ENCODE measurements around the gene SLC44A3. TPM values are rescaled to one million over a fixed set of nuclear protein-coding genes. Genes with fewer than 3 reads are reported as not detected.

The SLC44A3 gene
- polyA plus RNA-seq, 1 of the 3 experiments (the other 2 are of a cell fraction), result 2.6 TPM

GRCh38 chr1:94875794-94876193 is 55.6 kb downstream of the SLC44A3 start:
- Histone ChIP-seq H3K4me3 (ENCODE audit: low read depth in 2 of 2, low read length in 1 of 2) (no peak overlapping the region), H3K9me2 (no peaks in the 10 kb centered on the region), H3K79me2 (ENCODE audit: insufficient read depth) (no peaks in the 10 kb centered on the region), H3F3A (replicated peaks; ENCODE audit: insufficient read depth) (no peaks in the 10 kb centered on the region), H3K4me2 (peak overlapping the region; percentile 16; the same call in 1 of the 2 replicates), H3K9me3 (no peaks in the 10 kb centered on the region), H3K4me1 (ENCODE audit: control insufficient read depth in 1 of 2, insufficient read depth in 2 of 2, low read depth in 1 of 2, low read length in 1 of 2) (peaks cover 9 to 18% of the 10 kb centered on the region in 2 experiments; a peak in 2 of 4 replicates), H2AFZ (ENCODE audit: low read depth) (no peak overlapping the region), H3K36me3 (replicated peaks in 1 of 2; ENCODE audit: control insufficient read depth in 1 of 2, insufficient read depth in 2 of 2, low read length in 1 of 2) (no peaks in the 10 kb centered on the region), H3K27me3 (ENCODE audit: insufficient read depth) (no peaks in the 10 kb centered on the region), H3K27ac (ENCODE audit: low read depth in 2 of 2, low read length in 1 of 2) (no peak overlapping the region), H4K20me1 (ENCODE audit: insufficient read depth) (no peaks in the 10 kb centered on the region), H3K9ac (no peak overlapping the region)
- ChIA-PET POLR2A (no interaction called here), CTCF (interaction anchor here (0.6 to 2.9 kb wide), 4 partner anchors 21 to 168 kb away, joined by 4 to 9 read pairs (median 5); no protein-coding TSS in a partner anchor)
- DNase-seq, result no peak
- 100% methylated on average over 4 of the region's 4 CpGs for WGBS (ENCODE audit: low lambda C conversion rate)
- no peak for TF ChIP-seq FOXJ3 (CRISPR knock-in tag; IDR thresholded peaks at IDR 0.05)
- TF ChIP-seq RAD21 (IDR thresholded peaks at IDR 0.05; ENCODE audit: low read length), result no peak
- no peak for TF ChIP-seq YY1 (IDR thresholded peaks at IDR 0.05; ENCODE audit: low read depth)
- no peak for TF ChIP-seq MEF2A (IDR thresholded peaks at IDR 0.05; ENCODE audit: borderline replicate concordance, low read depth)
- TF ChIP-seq NRF1 (IDR thresholded peaks at IDR 0.05; ENCODE audit: low read depth, low read length), result no peak
- TF ChIP-seq GATA2 (CRISPR knock-in tag; IDR thresholded peaks at IDR 0.05), result no peak
- TF ChIP-seq TEAD4 (IDR thresholded peaks at IDR 0.05; ENCODE audit: borderline replicate concordance, insufficient read depth), result no peak
- TF ChIP-seq POLR2AphosphoS5 (IDR thresholded peaks at IDR 0.05; ENCODE audit: low read depth, low read length), result no peak
- no peak for TF ChIP-seq IRF3 (IDR thresholded peaks at IDR 0.05; ENCODE audit: low read depth, low read length)
- no peak for TF ChIP-seq RFX5 (IDR thresholded peaks at IDR 0.05; ENCODE audit: low read length)
- no peak for TF ChIP-seq RXRA (IDR thresholded peaks at IDR 0.05; ENCODE audit: borderline replicate concordance, low read depth)
- no peak for TF ChIP-seq TAF1 (IDR thresholded peaks at IDR 0.05; ENCODE audit: borderline replicate concordance, low read depth, low read length)
- no peak for TF ChIP-seq TCF12 (IDR thresholded peaks at IDR 0.05)
- TF ChIP-seq ZBTB33 (IDR thresholded peaks at IDR 0.05; ENCODE audit: borderline replicate concordance, low read depth), result no peak

- TF ChIP-seq PBX3 (IDR thresholded peaks at IDR 0.05), result peak; percentile 54; the same call in 1 of the 2 replicates
- TF ChIP-seq TEAD4 (IDR thresholded peaks at IDR 0.05; ENCODE audit: borderline replicate concordance, insufficient read depth), result no peak
- ChIA-PET POLR2A (no interaction called here), CTCF (interaction anchor here (0.6 to 2.9 kb wide), 4 partner anchors 11 to 167 kb away, joined by 3 to 9 read pairs (median 5); no protein-coding TSS in a partner anchor)
- no peaks in the 10 kb centered on the region for H3K79me2 ChIP-seq (ENCODE audit: insufficient read depth)
- H3K9ac ChIP-seq, result no peak overlapping the region
- H3K27me3 ChIP-seq (ENCODE audit: insufficient read depth), result no peaks in the 10 kb centered on the region
- H3K9me3 ChIP-seq, result no peaks in the 10 kb centered on the region
- H3F3A ChIP-seq (replicated peaks; ENCODE audit: insufficient read depth), result no peaks in the 10 kb centered on the region
- peaks cover 9 to 18% of the 10 kb centered on the region in 2 experiments; a peak in 2 of 4 replicates for H3K4me1 ChIP-seq (ENCODE audit: control insufficient read depth in 1 of 2, insufficient read depth in 2 of 2, low read depth in 1 of 2, low read length in 1 of 2)
- no peaks in the 10 kb centered on the region for H3K36me3 ChIP-seq (replicated peaks in 1 of 2; ENCODE audit: control insufficient read depth in 1 of 2, insufficient read depth in 2 of 2, low read length in 1 of 2)
- H4K20me1 ChIP-seq (ENCODE audit: insufficient read depth), result no peaks in the 10 kb centered on the region
- H3K9me2 ChIP-seq, result no peaks in the 10 kb centered on the region
- DNase-seq, result no peak
- peak overlapping the region in 1 of 2 experiments; percentile 17; a peak in 1 of 4 replicates for H3K27ac ChIP-seq (ENCODE audit: low read depth in 2 of 2, low read length in 1 of 2)
- H2AFZ ChIP-seq (ENCODE audit: low read depth), result no peak overlapping the region
- peak overlapping the region; percentile 16; the same call in 1 of the 2 replicates for H3K4me2 ChIP-seq
- no peak overlapping the region for H3K4me3 ChIP-seq (ENCODE audit: low read depth in 2 of 2, low read length in 1 of 2)
- WGBS (ENCODE audit: low lambda C conversion rate), result 60% methylated on average over 3 of the region's 3 CpGs
Observed at GRCh38 chr1:94876362-94876761, 56.2 kb downstream of the SLC44A3 start.

Data from SK-N-SH (cell line).